ENCODE results near the gene HOXD11. TPM values are rescaled to one million over a fixed set of nuclear protein-coding genes. Genes with fewer than 3 reads are reported as not detected.

The HOXD11 gene
- total RNA-seq, 1 experiment from 2014 or later: 107 TPM

DNA sequence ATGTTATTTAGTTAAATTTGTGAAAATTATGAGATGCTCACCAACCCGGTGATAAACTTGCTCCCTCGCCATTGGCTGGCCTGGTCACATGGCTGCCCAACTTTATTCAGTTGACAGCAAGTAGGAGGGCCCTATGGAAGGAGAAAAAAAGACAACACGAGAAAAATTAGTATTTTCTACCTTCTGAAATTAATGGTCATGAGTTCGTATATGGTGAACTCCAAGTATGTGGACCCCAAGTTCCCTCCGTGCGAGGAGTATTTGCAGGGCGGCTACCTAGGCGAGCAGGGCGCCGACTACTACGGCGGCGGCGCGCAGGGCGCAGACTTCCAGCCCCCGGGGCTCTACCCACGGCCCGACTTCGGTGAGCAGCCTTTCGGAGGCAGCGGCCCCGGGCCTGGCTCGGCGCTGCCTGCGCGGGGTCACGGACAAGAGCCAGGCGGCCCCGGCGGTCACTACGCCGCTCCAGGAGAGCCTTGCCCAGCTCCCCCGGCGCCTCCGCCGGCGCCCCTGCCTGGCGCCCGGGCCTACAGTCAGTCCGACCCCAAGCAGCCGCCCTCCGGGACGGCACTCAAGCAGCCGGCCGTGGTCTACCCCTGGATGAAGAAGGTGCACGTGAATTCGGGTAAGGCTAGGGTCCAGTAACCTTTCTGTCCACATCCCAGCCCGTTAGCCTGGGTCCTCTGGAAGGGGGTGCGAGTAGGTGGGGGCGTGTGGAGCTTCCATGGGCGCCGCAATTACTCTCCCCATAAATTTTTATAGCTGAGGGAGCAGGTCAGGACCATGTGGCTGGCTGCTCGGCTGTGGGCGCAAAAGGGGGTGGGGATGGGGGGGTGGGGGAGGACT is 44.6 kb downstream of the HOXD11 start, which contains the start of gene HOXD4:
Gene HOXD4 (plus strand): TSS at position 109 of the 846 bp plus-strand sequence. CDS start 84 bp downstream, at position 193.
- no peak for DNase-seq (ENCODE audit: low spot score)
- ChIA-PET CTCF (no interaction called here), POLR2A (ENCODE audit: low non-redundant PET) (no interaction called here)
- Histone ChIP-seq H3K9me3 (ENCODE audit: low read depth, low read length, poor library complexity, severe bottlenecking) (no peaks in the 10 kb centered on the region), H3K4me1 (ENCODE audit: insufficient read depth, low read length, poor library complexity, severe bottlenecking) (peaks cover 13% of the 10 kb centered on the region), H3K27ac (ENCODE audit: low read depth, low read length, poor library complexity, severe bottlenecking) (no peak within 1 kb of the TSS), H3K4me3 (ENCODE audit: low read depth, low read length, poor library complexity, severe bottlenecking) (no peak within 1 kb of the TSS), H3K27me3 (replicated peaks; ENCODE audit: insufficient read depth, low read depth, low read length, poor library complexity) (no peaks in the 10 kb centered on the region), H3K36me3 (ENCODE audit: insufficient read depth, low read length, poor library complexity, severe bottlenecking) (peaks cover 93% of the 10 kb centered on the region)
- BruUV-seq (replicated peaks): no TSS peak
- TF ChIP-seq EZH2 (IDR thresholded peaks at IDR 0.05; ENCODE audit: borderline replicate concordance, low read depth, low read length, poor library complexity, severe bottlenecking): no peak
- TF ChIP-seq, protein P1, sequence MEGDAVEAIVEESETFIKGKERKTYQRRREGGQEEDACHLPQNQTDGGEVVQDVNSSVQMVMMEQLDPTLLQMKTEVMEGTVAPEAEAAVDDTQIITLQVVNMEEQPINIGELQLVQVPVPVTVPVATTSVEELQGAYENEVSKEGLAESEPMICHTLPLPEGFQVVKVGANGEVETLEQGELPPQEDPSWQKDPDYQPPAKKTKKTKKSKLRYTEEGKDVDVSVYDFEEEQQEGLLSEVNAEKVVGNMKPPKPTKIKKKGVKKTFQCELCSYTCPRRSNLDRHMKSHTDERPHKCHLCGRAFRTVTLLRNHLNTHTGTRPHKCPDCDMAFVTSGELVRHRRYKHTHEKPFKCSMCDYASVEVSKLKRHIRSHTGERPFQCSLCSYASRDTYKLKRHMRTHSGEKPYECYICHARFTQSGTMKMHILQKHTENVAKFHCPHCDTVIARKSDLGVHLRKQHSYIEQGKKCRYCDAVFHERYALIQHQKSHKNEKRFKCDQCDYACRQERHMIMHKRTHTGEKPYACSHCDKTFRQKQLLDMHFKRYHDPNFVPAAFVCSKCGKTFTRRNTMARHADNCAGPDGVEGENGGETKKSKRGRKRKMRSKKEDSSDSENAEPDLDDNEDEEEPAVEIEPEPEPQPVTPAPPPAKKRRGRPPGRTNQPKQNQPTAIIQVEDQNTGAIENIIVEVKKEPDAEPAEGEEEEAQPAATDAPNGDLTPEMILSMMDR (conservative IDR thresholded peaks at IDR 0.05; ENCODE audit: low read depth, low read length): no peak
- intact Hi-C loops (cut with micrococcal nuclease; ENCODE audit: unreplicated experiment): no loop called here

DNA sequence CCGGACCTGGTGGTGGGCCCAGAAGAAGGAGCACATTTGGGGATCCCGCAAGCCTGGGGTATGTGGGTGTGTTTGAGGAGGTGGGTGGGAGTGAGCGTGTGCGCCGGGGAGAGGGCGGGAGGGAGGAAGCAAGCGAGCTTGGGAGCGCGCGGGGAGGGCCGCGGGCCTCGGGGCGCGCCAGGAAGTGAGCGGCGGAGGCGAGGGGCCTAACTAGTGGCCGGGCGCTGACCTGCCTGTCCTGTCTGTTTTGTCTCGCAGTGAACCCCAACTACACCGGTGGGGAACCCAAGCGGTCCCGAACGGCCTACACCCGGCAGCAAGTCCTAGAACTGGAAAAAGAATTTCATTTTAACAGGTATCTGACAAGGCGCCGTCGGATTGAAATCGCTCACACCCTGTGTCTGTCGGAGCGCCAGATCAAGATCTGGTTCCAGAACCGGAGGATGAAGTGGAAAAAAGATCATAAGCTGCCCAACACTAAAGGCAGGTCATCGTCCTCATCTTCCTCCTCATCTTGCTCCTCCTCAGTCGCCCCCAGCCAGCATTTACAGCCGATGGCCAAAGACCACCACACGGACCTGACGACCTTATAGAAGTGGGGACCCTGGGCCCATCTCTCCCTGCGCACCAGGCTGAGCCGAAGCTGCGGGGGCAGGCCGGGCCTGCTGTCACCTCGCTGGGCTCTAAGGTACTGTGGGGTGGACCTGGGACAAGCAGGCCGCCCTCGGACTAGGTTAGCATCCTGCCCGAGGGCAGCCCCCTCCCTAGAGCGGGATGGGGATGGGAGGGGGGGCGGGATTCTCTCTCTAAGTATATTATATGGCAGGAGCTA is 45.5 kb downstream of the HOXD11 start:
- no TSS peak for BruUV-seq (replicated peaks)
- DNase-seq (ENCODE audit: low spot score): no peak
- H3K27me3 ChIP-seq (replicated peaks; ENCODE audit: insufficient read depth, low read depth, low read length, poor library complexity): no peaks in the 10 kb centered on the region
- H3K4me3 ChIP-seq (ENCODE audit: low read depth, low read length, poor library complexity, severe bottlenecking): no peak overlapping the region
- intact Hi-C loops (cut with micrococcal nuclease; ENCODE audit: unreplicated experiment): no loop called here
- H3K36me3 ChIP-seq (ENCODE audit: insufficient read depth, low read length, poor library complexity, severe bottlenecking): peaks cover 84% of the 10 kb centered on the region
- ChIA-PET CTCF (no interaction called here), POLR2A (ENCODE audit: low non-redundant PET) (no interaction called here)
- H3K9me3 ChIP-seq (ENCODE audit: low read depth, low read length, poor library complexity, severe bottlenecking): no peaks in the 10 kb centered on the region
- TF ChIP-seq EZH2 (IDR thresholded peaks at IDR 0.05; ENCODE audit: borderline replicate concordance, low read depth, low read length, poor library complexity, severe bottlenecking): no peak
- TF ChIP-seq, protein P1 (conservative IDR thresholded peaks at IDR 0.05; ENCODE audit: low read depth, low read length): no peak
- no peak overlapping the region for H3K27ac ChIP-seq (ENCODE audit: low read depth, low read length, poor library complexity, severe bottlenecking)
- peaks cover 10% of the 10 kb centered on the region for H3K4me1 ChIP-seq (ENCODE audit: insufficient read depth, low read length, poor library complexity, severe bottlenecking)

DNA sequence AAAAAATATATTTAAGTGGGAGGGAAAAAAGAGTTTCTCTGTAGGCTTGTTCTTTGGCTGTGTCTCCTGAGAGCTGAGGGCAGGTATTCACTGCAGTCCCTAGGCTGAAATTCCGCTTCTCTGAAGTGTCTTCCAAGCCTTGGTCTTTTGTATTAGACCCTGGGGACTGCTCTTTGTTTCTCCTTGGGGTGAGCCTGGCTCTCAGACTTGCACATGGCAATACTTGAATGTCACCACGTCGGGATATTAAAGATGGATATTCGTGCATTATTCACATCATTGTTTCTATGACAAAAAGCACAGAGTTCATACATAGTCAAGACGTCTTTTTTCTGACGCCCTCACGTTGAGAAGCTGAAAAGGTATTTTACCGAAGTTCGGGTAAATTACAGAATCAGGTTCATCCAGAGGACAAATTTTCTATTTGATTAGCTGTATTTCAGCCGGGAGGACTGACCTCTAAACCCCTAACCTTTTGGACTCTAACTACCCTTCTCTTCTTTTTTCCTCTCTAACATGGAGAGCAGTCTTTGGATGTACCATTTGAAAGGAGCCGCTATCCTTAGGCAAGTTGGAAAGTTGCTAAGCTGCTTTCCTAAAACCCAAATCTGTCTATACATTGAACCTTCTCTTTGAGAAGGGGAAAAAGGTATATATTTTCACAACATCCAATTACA is 47.6 kb downstream of the HOXD11 start:
- ChIA-PET POLR2A (ENCODE audit: low non-redundant PET) (interaction anchor here (0.6 kb wide), 1 partner anchor 1109 kb away, joined by 3 read pairs; no protein-coding TSS in a partner anchor), CTCF (interaction anchor here (0.6 to 0.9 kb wide), 2 partner anchors 300 to 1570 kb away, joined by 5 to 6 read pairs; no protein-coding TSS in a partner anchor)
- H3K27me3 ChIP-seq (replicated peaks; ENCODE audit: insufficient read depth, low read depth, low read length, poor library complexity): no peaks in the 10 kb centered on the region
- H3K36me3 ChIP-seq (ENCODE audit: insufficient read depth, low read length, poor library complexity, severe bottlenecking): peaks cover 65% of the 10 kb centered on the region
- intact Hi-C loops (cut with micrococcal nuclease; ENCODE audit: unreplicated experiment): loop anchor here (5.0 kb wide), 1 partner anchor 303 kb away; no protein-coding TSS in a partner anchor
- peaks cover 25% of the 10 kb centered on the region for H3K4me1 ChIP-seq (ENCODE audit: insufficient read depth, low read length, poor library complexity, severe bottlenecking)
- no peak for DNase-seq (ENCODE audit: low spot score)
- no peak for TF ChIP-seq EZH2 (IDR thresholded peaks at IDR 0.05; ENCODE audit: borderline replicate concordance, low read depth, low read length, poor library complexity, severe bottlenecking)
- TF ChIP-seq, protein P1 (conservative IDR thresholded peaks at IDR 0.05; ENCODE audit: low read depth, low read length): no peak
- H3K9me3 ChIP-seq (ENCODE audit: low read depth, low read length, poor library complexity, severe bottlenecking): no peaks in the 10 kb centered on the region
- H3K4me3 ChIP-seq (ENCODE audit: low read depth, low read length, poor library complexity, severe bottlenecking): no peak overlapping the region
- no peak overlapping the region for H3K27ac ChIP-seq (ENCODE audit: low read depth, low read length, poor library complexity, severe bottlenecking)
- BruUV-seq (replicated peaks): no TSS peak
